T-helper 1 cell treated with Interleukin-12 subunit alpha and Interleukin-12 subunit beta and Interleukin-4 antibody, amounts not matched to agents 30 ng/mL and 1 ng/mL, for 36 hours (primary cell): ENCODE results near the gene OR2A14. TPM values are rescaled to one million over a fixed set of nuclear protein-coding genes. Genes with fewer than 3 reads are reported as not detected.

Source experiments
- intact Hi-C: fragments of 100-400 bp; cut with micrococcal nuclease; formaldehyde crosslinking; loops from one replicate; pipeline ENCODE4 v1.15.1; 2024
- total RNA-seq: library from RNA; stranded (reverse); gene quantifications from 2 replicates; pipeline ENCODE4 v1.2.3, GENCODE V29; 2022

Gene OR2A14
- not detected in 2 replicates for total RNA-seq

- intact Hi-C loops: loop anchor here (10.0 kb wide), 1 partner anchor 708 kb away; no protein-coding TSS in a partner anchor
Observed at GRCh38 chr7:144122876-144123275, at the start of gene OR2A14. Gene OR2A14, plus strand, starts transcription at chr7:144123176. Its CDS starts 5,937 bp downstream, at chr7:144129113.

GRCh38 chr7:144074374-144074773 is 48.6 kb upstream of the OR2A14 start:
- intact Hi-C loops: no loop called here

GRCh38 chr7:144085978-144086377 is 37.0 kb upstream of the OR2A14 start, which contains the start of gene OR2A12:
Gene OR2A12, plus strand, starts transcription at chr7:144086278. Its CDS starts 8,830 bp downstream, at chr7:144095108.
- intact Hi-C loops: no loop called here

- intact Hi-C loops: no loop called here
Observed at GRCh38 chr7:144086730-144087129, 36.2 kb upstream of the OR2A14 start.

- intact Hi-C loops: no loop called here
Observed at GRCh38 chr7:144087230-144087629, 35.7 kb upstream of the OR2A14 start.

- intact Hi-C loops: no loop called here
Observed at GRCh38 chr7:144090667-144091066, 32.3 kb upstream of the OR2A14 start.

GRCh38 chr7:144098776-144099175 is 24.2 kb upstream of the OR2A14 start:
- intact Hi-C loops: no loop called here

GRCh38 chr7:144100607-144101006 is 22.4 kb upstream of the OR2A14 start:
- intact Hi-C loops: no loop called here

- intact Hi-C loops: no loop called here
Observed at GRCh38 chr7:144102041-144102440, 20.9 kb upstream of the OR2A14 start.

GRCh38 chr7:144105211-144105610 is 17.8 kb upstream of the OR2A14 start:
- intact Hi-C loops: no loop called here

GRCh38 chr7:144109283-144109682 is 13.7 kb upstream of the OR2A14 start, which contains the start of gene OR2A2:
Gene OR2A2, plus strand, starts transcription at chr7:144109583. Its CDS starts 0 bp downstream, at chr7:144109583.
- intact Hi-C loops: no loop called here

- intact Hi-C loops: no loop called here
Observed at GRCh38 chr7:144110272-144110671, 12.7 kb upstream of the OR2A14 start.

GRCh38 chr7:144113651-144114050 is 9.3 kb upstream of the OR2A14 start:
- intact Hi-C loops: no loop called here

- intact Hi-C loops: no loop called here
Observed at GRCh38 chr7:144118341-144118740, 4.6 kb upstream of the OR2A14 start.

- intact Hi-C loops: loop anchor here (1.0 to 10.0 kb wide), 5 partner anchors 227 to 1121 kb away; no protein-coding TSS in a partner anchor
Observed at GRCh38 chr7:144127714-144128334, 4.8 kb downstream of the OR2A14 start.

GRCh38 chr7:144129601-144130000 is 6.6 kb downstream of the OR2A14 start:
- intact Hi-C loops: loop anchor here (5.0 to 10.0 kb wide), 3 partner anchors 715 to 1122 kb away; no protein-coding TSS in a partner anchor

- intact Hi-C loops: no loop called here
Observed at GRCh38 chr7:144130730-144131129, 7.8 kb downstream of the OR2A14 start.

GRCh38 chr7:144132262-144132661 is 9.3 kb downstream of the OR2A14 start:
- intact Hi-C loops: no loop called here

- intact Hi-C loops: no loop called here
Observed at GRCh38 chr7:144133307-144133706, 10.3 kb downstream of the OR2A14 start.

- intact Hi-C loops: no loop called here
Observed at GRCh38 chr7:144134116-144134515, 11.1 kb downstream of the OR2A14 start.

- intact Hi-C loops: no loop called here
Observed at GRCh38 chr7:144137501-144137900, 14.5 kb downstream of the OR2A14 start.

GRCh38 chr7:144142187-144142586 is 19.2 kb downstream of the OR2A14 start:
- intact Hi-C loops: no loop called here

GRCh38 chr7:144144426-144144825 is 21.4 kb downstream of the OR2A14 start:
- intact Hi-C loops: no loop called here
